ENCODE measurements around the gene CNTNAP2. TPM values are rescaled to one million over a fixed set of nuclear protein-coding genes. Genes with fewer than 3 reads are reported as not detected.

Gene CNTNAP2
- total and polyA plus RNA-seq, 2 of the 8 experiments (the other 6 are each of a cell fraction or from before 2014, with no cell fraction given): 27.9 to 71.0 TPM

GRCh38 chr7:147540743-147541142 lies 1424.1 kb downstream of the CNTNAP2 start:
- Histone ChIP-seq H4K91ac (replicated peaks; ENCODE audit: insufficient read length, low read length) (no peak overlapping the region), H3K23me2 (ENCODE audit: low read depth, low read length) (no peaks in the 10 kb centered on the region), H3K79me2 (ENCODE audit: control insufficient read depth in 1 of 2, insufficient read depth in 2 of 2, low read length in 2 of 2) (no peaks in the 10 kb centered on the region), H3K79me1 (ENCODE audit: low read depth, low read length) (no peaks in the 10 kb centered on the region), H3K27ac (ENCODE audit: low read depth, low read length) (no peak overlapping the region), H3K23ac (ENCODE audit: insufficient read length) (no peak overlapping the region), H4K5ac (ENCODE audit: insufficient read length, low read depth, low read length) (no peak overlapping the region), H3K36me3 (ENCODE audit: control insufficient read depth in 2 of 4, insufficient read depth in 4 of 4, low read length in 3 of 4) (no peaks in the 10 kb centered on the region; a peak in 1 of 8 replicates), H3K4me1 (replicated peaks in 1 of 4; ENCODE audit: control insufficient read depth in 3 of 4, insufficient read depth in 4 of 4, low read length in 3 of 4) (no peaks in the 10 kb centered on the region), H3K4ac (replicated peaks; ENCODE audit: insufficient read length, low read depth, low read length) (no peak overlapping the region), H2BK120ac (replicated peaks; ENCODE audit: low read depth, low read length) (no peak overlapping the region), H4K20me1 (replicated peaks in 1 of 2; ENCODE audit: control insufficient read depth in 1 of 2, insufficient read depth in 2 of 2, low read length in 2 of 2) (no peaks in the 10 kb centered on the region), H2AK5ac (ENCODE audit: low read depth, low read length) (no peak overlapping the region), H3K27me3 (replicated peaks in 1 of 4; ENCODE audit: control insufficient read depth in 3 of 4, extremely low read depth in 1 of 4, insufficient read depth in 3 of 4, low read length in 3 of 4) (no peaks in the 10 kb centered on the region), H3K9ac (replicated peaks in 1 of 4; ENCODE audit: extremely low read depth in 1 of 4, low read depth in 3 of 4, low read length in 3 of 4) (no peak overlapping the region), H4K8ac (ENCODE audit: extremely low read depth, insufficient read depth, low read length) (no peak overlapping the region), H3K14ac (ENCODE audit: insufficient read length) (no peak overlapping the region), H2AFZ (ENCODE audit: low read length) (no peak overlapping the region), H2BK5ac (ENCODE audit: low read depth, low read length) (no peak overlapping the region), H2BK12ac (ENCODE audit: low read depth, low read length) (no peak overlapping the region), H3K4me2 (ENCODE audit: insufficient read depth in 1 of 2, low read depth in 2 of 2, low read length in 2 of 2) (no peak overlapping the region), H3K4me3 (ENCODE audit: extremely low read depth in 1 of 4, insufficient read depth in 2 of 4, low read depth in 3 of 4, low read length in 4 of 4) (no peak overlapping the region), H2BK15ac (ENCODE audit: low read length) (no peak overlapping the region), H3K18ac (ENCODE audit: extremely low read depth, low read length) (no peak overlapping the region), H3K9me3 (ENCODE audit: insufficient read depth in 2 of 2, low read depth in 1 of 2, low read length in 1 of 2) (peaks cover 0 to 13% of the 10 kb centered on the region in 2 experiments; a peak in 3 of 4 replicates), H3K56ac (replicated peaks; ENCODE audit: insufficient read length, low read depth, low read length) (no peak overlapping the region), H2BK20ac (ENCODE audit: low read length) (no peak overlapping the region)
- TF ChIP-seq BRCA1 (IDR thresholded peaks at IDR 0.05; ENCODE audit: low read depth, low read length) (no peak), SP1 (IDR thresholded peaks at IDR 0.05; ENCODE audit: low read depth, low read length) (no peak), YY1 (IDR thresholded peaks at IDR 0.05; ENCODE audit: low read depth, low read length) (no peak), NANOG (IDR thresholded peaks at IDR 0.05; ENCODE audit: insufficient read depth, low read depth, low read length, poor library complexity, severe bottlenecking) (no peak)
- no peak for DNase-seq (ENCODE audit: low read depth in 1 of 2, low spot score in 2 of 2)
- ChIA-PET POLR2A (ENCODE audit: partially characterized antibody) (no interaction called here), CTCF (ENCODE audit: partially characterized antibody) (no interaction called here)
- no peak for FAIRE-seq
- WGBS, 2 experiments (ENCODE audit: extremely low coverage in 1 of 2, insufficient coverage in 1 of 2, insufficient read length in 1 of 2, insufficient replicate concordance in 2 of 2, low coverage in 1 of 2, low lambda C conversion rate in 2 of 2, missing lambda C conversion rate in 1 of 2): 91% methylated on average over 6 of the region's 6 CpGs; no CpG with 5 or more reads in 1 of the 2 experiments
